Globus pallidus (tissue), 1 donor: ENCODE results near the gene ZNF766.
A peak's percentile ranks its signal among the peaks of the same experiment; 100 is the strongest.
"Not testable (repeated sequence)": the region's sequence is repeated elsewhere in the genome, so short reads cannot be mapped to it uniquely, and the experiment has no call there.

ENCODE experiments used
- DNase-seq: peaks from one replicate; pipeline ENCODE4 v3.0.0-alpha.2; 2015; ENCODE audit warnings: low spot score

ZNF766 gene

DNA sequence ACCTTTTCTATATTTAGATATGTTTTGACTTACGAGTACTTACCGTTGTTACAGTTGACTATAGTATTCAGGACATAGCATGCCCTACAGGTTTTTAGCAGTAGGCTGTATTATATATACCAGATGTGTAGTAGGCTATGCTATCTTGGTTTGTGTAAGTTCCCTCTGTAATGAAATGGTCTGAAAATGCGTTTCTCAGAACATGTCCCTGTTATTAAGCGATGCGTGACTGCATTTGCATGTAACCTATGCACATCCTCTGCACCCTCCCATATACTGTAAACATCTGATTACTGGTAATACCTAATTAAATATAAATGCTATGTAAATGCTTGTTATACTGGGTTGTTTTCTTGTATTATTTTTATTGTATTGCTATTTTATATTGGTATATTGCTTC lies 6.6 kb downstream of the ZNF766 start:
- DNase-seq: no peak

DNA sequence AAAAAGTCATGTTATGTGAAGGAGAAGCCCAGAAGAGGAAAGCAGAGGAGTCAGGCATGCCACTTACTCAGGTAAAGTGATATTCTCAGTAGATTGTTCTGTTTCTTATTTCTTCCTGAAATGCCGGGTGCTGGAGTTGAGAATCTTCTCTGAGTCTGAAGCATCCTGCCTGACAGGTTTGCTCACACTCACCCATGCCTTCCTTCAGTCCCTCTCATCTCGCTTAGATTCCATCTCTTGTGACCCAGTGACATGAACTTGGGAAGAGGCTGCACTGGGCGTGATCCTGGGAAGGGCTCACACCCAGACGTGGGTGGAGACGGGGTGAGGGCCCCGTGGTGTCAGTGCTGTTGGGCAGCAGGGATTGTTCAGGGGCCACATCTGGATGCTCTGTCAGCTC lies 8.1 kb downstream of the ZNF766 start:
- DNase-seq: no peak

DNA sequence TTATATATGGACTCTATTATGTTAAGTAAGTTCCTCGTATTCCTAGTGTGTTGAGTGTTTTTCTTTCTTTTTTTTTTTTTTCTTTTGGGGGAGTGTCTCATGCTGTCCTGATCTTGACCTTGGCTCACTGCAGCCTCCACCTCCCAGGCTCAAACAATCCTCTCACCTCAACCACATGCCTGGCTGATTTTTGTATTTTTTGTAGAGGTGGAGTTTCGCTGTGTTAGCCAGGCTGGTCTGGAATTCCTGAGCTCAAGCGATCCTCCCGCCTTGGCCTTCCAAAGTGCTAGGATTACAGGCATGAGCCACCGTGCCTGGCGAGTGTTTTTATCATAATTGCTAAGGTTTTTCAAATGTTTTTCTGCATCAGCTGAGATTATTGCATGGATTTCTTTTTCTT lies 16.9 kb downstream of the ZNF766 start:
- DNase-seq: no peak

DNA sequence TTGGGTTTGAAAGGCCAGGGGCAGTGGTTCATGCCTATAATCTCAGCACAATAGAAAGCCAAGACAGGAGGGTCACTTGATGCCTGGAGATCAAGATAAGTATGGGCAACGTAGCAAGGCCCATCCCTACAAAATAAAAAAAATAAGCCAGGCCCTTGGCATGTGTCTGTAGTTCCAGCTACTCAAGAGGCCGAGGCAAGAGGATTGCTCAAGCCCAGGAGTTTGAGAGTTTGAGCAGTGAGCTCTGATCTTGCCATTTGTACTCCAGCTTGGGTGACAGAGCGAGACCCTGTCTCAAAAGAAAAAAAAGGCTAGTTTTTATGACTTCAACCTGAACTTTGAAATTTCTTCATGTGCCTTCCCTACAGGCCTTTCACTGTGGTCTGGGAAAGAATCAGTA lies 22.4 kb downstream of the ZNF766 start:
- DNase-seq: no peak

DNA sequence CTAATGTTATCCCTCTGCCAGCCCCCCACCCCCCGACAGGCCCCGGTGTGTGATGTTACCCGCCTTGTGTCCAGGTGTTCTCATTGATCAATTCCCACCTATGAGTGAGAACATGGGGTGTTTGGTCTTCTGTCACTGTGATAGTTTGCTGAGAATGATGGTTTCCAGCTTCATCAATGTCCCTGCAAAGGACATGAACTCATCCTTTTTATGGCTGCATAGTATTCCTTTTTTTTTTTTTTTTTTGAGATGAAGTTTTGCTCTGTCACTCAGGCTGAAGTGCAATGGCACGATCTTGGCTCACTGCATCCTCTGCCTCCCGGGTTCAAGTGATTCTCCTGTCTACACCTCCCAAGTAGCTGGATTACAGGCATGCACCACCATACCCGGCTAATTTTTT lies 23.6 kb downstream of the ZNF766 start:
- DNase-seq: not testable (repeated sequence)

DNA sequence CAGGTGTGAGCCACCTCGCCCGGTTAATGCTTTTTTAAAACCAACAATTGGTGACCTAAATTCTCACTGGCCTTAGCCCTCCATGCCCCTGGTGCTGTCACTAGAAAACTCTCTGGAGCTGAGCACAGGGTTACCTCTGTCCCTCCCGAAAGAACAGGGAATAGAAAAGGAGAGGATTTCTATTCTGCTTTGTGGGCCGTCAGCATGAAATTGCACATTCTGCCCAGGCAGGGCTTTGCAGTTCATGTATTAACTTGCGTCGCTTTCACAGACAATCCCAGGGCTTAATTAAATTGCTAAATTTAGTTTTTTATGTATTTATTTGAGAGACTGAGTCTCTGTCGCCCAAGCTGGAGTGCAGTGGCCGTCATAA lies 27.0 kb downstream of the ZNF766 start:
- DNase-seq: peak; percentile 1

DNA sequence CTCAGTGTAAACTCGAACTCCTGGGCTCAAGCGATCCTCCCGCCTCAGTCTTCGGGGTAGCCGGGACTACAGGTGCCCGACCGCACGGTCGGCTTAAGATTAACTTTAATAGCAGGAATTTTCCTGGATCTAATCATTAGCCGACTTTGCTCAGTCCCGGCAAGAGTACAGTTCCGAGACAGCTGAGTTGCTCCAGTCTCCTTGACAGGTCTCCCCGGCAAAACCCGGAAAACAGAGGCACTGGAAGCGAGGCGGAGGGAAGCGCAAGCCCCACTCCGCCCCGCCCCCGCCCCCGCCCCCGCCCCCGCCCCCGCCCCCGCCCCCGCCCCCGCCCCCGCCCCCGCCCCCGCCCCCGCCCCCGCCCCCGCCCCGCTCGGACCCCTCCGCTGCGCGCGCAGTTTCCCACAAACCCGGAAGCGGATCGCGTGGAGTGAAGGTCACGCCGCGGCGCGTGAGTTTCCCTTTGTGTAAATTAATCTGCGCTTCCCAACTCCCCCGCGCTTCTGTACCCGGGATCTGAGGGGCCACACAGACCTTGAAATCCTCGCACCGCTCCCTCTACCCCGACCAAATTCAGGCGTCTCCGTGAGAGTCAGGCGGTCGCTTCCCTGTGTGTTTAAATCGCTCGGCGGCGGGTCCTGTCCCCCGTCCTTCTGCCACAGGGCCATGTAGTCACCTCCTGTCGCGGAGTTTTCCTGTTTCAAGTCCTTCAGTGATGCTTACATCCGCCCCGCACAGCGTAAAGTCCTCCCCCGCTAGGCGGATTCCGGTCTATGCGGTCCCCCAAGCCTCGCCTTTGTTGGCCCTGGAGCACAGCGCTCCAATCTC lies 27.6 kb downstream of the ZNF766 start, which contains the start of gene ZNF480:
TSS of gene ZNF480 (plus strand) at position 397 of the 828 bp plus-strand sequence. CDS start 3,244 bp downstream, outside the sequence.
- peak; percentile 77 for DNase-seq

DNA sequence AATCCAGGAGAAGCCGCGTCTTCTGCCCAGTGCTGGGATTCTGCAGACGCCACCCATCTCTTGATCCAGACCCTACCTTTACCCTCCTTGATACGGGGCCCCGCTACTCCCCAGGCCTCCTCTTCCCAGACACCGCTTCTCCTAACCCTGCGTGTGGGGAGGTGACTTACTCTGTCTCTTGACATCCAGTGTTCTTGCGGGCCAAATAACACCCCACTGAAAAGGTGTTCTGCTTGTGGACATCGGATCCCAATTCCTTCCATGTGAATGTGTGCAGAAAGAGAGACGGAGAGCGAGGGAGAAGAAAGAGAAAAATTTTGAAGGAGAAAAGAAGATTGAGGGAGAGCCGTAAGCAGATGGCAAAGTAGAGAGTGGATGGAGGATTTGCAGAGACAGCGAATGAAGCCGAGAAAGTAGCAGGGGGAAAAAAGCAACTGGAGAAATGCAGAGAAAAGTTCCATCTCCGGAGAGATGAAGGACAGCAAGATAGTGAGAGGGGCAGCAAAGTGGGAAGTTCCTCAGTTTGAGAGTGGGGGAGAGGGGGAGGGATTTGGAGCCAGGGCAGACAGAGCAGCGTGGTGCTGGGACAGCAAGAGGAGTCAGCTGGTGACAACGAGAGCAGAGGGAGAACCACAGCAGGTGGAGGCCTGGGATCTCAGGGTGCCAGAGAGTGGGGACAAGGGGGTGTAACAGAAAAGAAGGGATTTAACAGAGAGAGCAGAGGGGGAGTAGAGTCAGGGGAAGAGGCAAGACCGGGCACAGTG lies 28.4 kb downstream of the ZNF766 start:
- peak; percentile 6 for DNase-seq

DNA sequence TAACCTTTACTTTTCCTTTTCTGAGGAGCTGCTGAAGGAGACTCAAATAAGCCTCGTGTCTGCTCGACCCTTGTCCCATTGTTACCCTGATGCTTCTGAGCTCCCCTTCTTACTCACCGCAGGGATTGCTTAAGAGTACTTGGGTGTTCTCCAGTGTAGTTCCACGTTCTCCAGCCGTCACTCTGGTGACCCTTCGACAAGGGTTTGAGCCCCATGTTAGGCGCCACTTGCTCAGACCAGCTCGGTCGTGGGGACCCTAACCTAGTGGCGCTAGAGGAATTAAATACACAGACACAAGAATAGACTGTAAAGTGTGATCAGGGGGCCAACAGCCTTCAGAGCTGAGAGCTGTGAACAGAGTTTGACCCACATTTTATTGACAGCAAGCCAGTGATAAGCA lies 37.9 kb downstream of the ZNF766 start:
- no peak for DNase-seq

DNA sequence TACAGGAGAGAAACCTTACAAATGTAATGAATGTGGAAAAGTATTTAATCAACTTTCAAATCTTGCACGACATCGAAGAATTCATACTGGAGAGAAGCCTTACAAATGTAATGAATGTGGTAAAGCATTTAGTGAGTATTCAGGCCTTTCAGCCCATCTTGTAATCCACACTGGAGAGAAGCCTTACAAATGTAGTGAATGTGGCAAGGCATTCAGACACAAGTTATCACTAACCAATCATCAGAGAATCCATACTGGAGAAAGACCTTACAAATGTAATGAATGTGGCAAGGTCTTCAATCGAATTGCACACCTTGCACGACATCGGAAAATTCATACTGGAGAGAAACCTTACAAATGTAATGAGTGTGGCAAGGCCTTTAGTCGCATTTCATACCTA lies 53.0 kb downstream of the ZNF766 start:
- no peak for DNase-seq

DNA sequence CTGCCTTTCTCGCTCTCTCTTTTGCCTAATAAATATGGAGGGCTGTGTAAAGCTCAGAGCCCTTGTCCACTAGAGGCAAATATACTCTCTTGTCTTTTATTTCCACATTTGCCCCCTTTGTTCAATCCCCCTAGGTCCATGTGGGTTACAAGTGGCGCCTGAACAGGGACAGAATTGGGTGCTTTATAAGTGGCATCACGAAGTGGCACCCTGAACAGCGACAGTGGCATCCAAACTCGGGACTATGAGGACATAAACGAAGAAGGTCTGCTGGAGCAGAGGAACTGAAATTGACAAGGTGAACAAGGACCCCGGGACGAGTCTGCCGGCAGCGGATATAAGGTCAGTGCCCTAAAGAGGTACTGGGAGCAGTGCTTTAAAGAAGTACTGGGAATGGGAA lies 62.4 kb downstream of the ZNF766 start:
- no peak for DNase-seq

DNA sequence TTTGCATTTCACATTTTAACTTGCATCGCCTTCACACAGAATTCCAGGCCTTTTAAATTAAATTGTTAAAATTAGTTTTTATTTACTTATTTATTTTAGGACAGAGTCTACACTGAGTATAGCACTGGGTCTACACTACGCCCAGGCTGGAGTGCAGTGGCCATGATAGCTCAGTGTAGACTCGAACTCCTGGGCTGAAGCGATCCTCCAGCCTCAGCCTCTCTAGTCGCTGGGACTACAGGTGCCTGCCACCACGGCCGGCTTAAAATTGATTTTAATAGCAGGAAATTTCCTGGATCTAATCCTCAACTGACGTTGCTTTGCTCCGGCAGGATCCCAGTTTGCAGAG lies 66.4 kb downstream of the ZNF766 start:
- no peak for DNase-seq

DNA sequence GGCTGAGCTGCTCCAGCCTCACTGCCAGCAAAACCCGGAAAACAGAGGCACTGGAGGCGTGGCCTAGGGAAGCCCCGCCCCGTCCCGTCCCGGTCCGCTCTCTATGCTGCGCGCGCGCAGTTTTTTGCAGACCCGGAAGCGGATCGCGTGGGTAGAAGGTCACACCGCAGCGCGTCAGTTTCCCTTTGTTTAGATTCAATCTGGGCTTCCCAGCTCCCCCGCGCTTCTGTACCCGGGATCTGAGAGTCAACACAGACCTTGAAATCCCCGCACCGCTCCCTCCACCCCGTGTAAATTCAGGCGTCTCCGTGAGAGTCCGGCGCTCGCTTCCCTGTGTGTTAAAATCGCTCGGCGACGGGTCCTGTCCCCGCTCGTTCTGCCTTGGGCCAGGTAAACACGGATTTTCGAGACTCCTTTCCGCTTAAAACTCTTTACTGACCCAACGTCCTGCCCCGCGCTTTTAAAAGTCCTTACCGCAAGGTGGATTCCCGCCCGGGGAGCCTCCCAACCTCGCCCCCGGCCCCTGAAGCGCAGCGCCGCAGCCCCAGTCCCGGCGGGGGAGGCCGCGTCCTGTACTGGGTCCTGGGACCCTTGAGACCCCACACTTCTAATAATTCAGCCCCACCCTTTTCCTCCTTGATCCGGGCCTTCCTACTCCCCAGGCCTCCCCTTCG lies 66.9 kb downstream of the ZNF766 start, which contains the start of gene ZNF610:
TSS of gene ZNF610 (plus strand) at position 127 of the 674 bp plus-strand sequence. CDS start 12,930 bp downstream, outside the sequence.
- DNase-seq: peak; percentile 86

DNA sequence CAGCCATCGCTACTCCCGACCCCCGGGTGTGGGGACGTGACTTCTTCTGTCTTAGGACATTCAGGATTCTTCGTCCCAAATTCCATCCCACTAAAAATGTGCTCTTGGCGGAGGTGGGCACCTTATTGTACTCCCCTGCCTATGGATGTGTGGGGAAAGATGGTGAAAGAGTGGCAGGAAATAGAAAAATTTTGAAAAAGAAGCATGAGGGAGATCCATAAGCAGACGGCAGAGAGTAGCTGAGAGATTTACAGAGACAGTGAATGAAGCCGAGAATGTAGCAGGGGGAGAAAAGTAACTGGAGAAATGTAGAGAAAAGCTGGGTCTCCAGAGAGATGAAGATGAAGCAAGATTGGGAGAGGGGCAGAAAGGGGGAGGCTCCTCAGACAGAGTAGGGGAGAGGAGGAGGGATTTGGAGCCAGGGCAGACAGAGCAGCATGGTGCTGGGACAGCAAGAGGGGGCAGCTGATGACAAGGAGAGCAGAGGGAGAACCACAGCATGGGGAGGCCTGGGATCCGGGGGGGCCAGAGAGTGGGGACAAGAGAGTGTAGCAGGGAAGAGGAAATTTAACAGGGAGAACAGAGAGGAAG lies 67.5 kb downstream of the ZNF766 start:
- no peak for DNase-seq

DNA sequence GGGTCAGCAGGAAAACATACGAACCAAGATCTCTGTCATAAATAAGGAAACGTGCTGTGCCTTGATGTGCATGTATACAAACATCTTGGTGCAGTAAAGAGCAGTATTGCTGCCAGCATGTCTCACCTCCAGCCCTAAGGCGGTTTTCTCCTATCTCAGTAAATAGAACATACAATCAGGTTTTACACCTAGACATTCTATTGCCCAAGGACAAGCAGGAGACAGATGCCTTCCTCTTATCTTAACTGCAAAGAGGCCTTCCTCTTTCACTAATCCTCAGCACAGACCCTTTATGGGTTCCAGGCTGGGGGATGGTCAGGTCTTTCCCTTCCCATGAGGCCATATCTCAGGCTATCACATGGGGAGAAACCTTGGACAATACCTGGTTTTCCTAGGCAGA lies 69.6 kb downstream of the ZNF766 start:
- DNase-seq: not testable (repeated sequence)

DNA sequence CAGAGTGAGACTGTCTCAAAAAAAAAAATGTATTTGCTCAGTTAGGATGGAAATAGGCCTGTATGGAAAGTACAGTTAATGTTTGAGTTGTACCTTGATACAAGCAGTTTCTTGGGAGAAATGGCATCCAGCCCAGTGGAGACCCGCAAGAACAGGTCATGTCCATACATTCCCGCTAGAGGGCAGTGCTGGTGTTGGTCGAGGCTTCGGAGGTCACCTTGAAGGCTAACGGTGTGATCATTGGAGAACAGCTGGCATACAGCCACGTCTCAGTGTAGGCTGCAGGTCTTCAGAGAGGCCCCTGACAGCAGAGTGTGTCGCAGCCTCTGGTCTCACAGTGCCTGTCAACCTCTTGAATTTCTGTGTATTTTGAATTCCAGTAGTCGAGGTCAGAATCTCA lies 74.2 kb downstream of the ZNF766 start:
- DNase-seq: peak; percentile 35

DNA sequence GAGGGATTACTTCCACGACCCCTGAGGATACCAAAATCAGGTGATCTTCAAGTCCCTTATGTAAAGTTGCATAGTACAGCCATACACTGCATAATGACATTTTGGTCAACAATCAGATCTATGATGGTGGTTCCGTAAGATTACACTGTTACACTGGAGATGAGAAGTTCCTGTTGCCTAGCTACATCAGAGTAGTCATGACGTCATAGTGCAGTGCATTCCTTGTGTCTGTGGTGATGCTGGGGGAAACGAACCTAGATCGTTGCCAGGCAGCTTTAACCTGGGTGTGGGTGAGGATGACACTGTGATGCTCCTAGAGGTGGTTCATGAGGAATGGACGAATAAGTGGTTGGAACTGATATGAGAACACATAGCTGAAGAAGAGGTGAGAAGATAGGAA lies 75.8 kb downstream of the ZNF766 start:
- no peak for DNase-seq
